HUES64 (cell line): Measurements from ENCODE around the gene ZNF385D.

Experiments
- H3K27ac ChIP-seq: 2 replicates; pipeline ENCODE4 v1.7.0; 2013; ENCODE audit warnings: low read depth, low read length, inconsistent platforms
- H3K27me3 ChIP-seq: 2 replicates; pipeline ENCODE4 v1.6.1; 2013; ENCODE audit warnings: mild to moderate bottlenecking, low read length; ENCODE audit not compliant: insufficient read depth
- H3K36me3 ChIP-seq: 2 replicates; pipeline ENCODE4 v1.6.1; 2013; ENCODE audit warnings: mild to moderate bottlenecking, low read length; ENCODE audit not compliant: insufficient read depth
- H3K4me1 ChIP-seq: 2 replicates; pipeline ENCODE4 v1.6.1; 2013; ENCODE audit warnings: mild to moderate bottlenecking, low read length, moderate library complexity; ENCODE audit not compliant: insufficient read depth
- H3K4me3 ChIP-seq: 2 replicates; pipeline ENCODE4 v1.5.1; 2013; ENCODE audit warnings: mild to moderate bottlenecking, low read length, moderate library complexity
- H3K9ac ChIP-seq: 2 replicates; pipeline ENCODE4 v1.6.1; 2013; ENCODE audit warnings: mild to moderate bottlenecking, low read depth, low read length
- H3K9me3 ChIP-seq: 2 replicates; pipeline ENCODE4 v1.6.1; 2013; ENCODE audit warnings: low read depth, low read length; ENCODE audit not compliant: insufficient read depth
- WGBS: fragments of 150-250, 120-280 bp; methylation state at CpG from one replicate; pipeline ENCODE4 v1.1.7; 2013; ENCODE audit warnings: missing lambda C conversion rate; 5-methylcytosine and 5-hydroxymethylcytosine counted together

The ZNF385D gene

GRCh38 chr3:21417991-21418390 lies 333.0 kb downstream of the ZNF385D start:
- 85% methylated on average over 1 of the region's 1 CpG for WGBS
- H3K9me3 ChIP-seq: no peaks in the 10 kb centered on the region
- no peak overlapping the region for H3K9ac ChIP-seq
- H3K27me3 ChIP-seq: no peaks in the 10 kb centered on the region
- no peak overlapping the region for H3K4me3 ChIP-seq
- no peaks in the 10 kb centered on the region for H3K36me3 ChIP-seq
- no peaks in the 10 kb centered on the region; the same call in 1 of the 2 replicates for H3K4me1 ChIP-seq
- H3K27ac ChIP-seq: no peak overlapping the region

- Histone ChIP-seq H3K27ac (no peak overlapping the region), H3K4me1 (no peaks in the 10 kb centered on the region), H3K27me3 (no peaks in the 10 kb centered on the region), H3K9ac (no peak overlapping the region), H3K9me3 (no peaks in the 10 kb centered on the region), H3K36me3 (no peaks in the 10 kb centered on the region), H3K4me3 (no peak overlapping the region)
- WGBS: 95% methylated on average over 4 of the region's 4 CpGs
Measured at GRCh38 chr3:21414506-21414905, 336.5 kb downstream of the ZNF385D start.

GRCh38 chr3:21411058-21411457 lies 340.0 kb downstream of the ZNF385D start:
- no peaks in the 10 kb centered on the region for H3K4me1 ChIP-seq
- no peaks in the 10 kb centered on the region for H3K36me3 ChIP-seq
- H3K9ac ChIP-seq: no peak overlapping the region
- H3K27ac ChIP-seq: no peak overlapping the region
- H3K27me3 ChIP-seq: no peaks in the 10 kb centered on the region
- H3K4me3 ChIP-seq: no peak overlapping the region
- no peaks in the 10 kb centered on the region for H3K9me3 ChIP-seq
- WGBS: 98% methylated on average over 1 of the region's 1 CpG

GRCh38 chr3:21409401-21409800 lies 341.6 kb downstream of the ZNF385D start:
- Histone ChIP-seq H3K4me1 (no peaks in the 10 kb centered on the region), H3K36me3 (no peaks in the 10 kb centered on the region), H3K4me3 (no peak overlapping the region), H3K9ac (no peak overlapping the region), H3K9me3 (no peaks in the 10 kb centered on the region), H3K27me3 (no peaks in the 10 kb centered on the region), H3K27ac (no peak overlapping the region)
- WGBS: 95% methylated on average over 2 of the region's 2 CpGs

- Histone ChIP-seq H3K9ac (no peak overlapping the region), H3K4me1 (no peaks in the 10 kb centered on the region), H3K9me3 (no peaks in the 10 kb centered on the region), H3K36me3 (no peaks in the 10 kb centered on the region), H3K27me3 (no peaks in the 10 kb centered on the region), H3K4me3 (no peak overlapping the region), H3K27ac (no peak overlapping the region)
- WGBS: 50% methylated on average over 1 of the region's 1 CpG
Measured at GRCh38 chr3:21407743-21408142, 343.3 kb downstream of the ZNF385D start.

GRCh38 chr3:21405671-21406667 lies 345.0 kb downstream of the ZNF385D start:
- WGBS: 94% methylated on average over 44 of the region's 47 CpGs
- Histone ChIP-seq H3K4me1 (no peaks in the 10 kb centered on the region), H3K9me3 (no peaks in the 10 kb centered on the region), H3K36me3 (no peaks in the 10 kb centered on the region), H3K4me3 (no peak overlapping the region), H3K27me3 (no peaks in the 10 kb centered on the region), H3K9ac (no peak overlapping the region), H3K27ac (no peak overlapping the region)

GRCh38 chr3:21398461-21398860 lies 352.5 kb downstream of the ZNF385D start:
- Histone ChIP-seq H3K9me3 (no peaks in the 10 kb centered on the region), H3K36me3 (no peaks in the 10 kb centered on the region), H3K27me3 (no peaks in the 10 kb centered on the region)

GRCh38 chr3:21393683-21394311 lies 357.2 kb downstream of the ZNF385D start:
- Histone ChIP-seq H3K36me3 (no peaks in the 10 kb centered on the region), H3K4me3 (no peak overlapping the region), H3K27ac (no peak overlapping the region), H3K9ac (no peak overlapping the region), H3K9me3 (no peaks in the 10 kb centered on the region), H3K4me1 (no peaks in the 10 kb centered on the region), H3K27me3 (no peaks in the 10 kb centered on the region)
- WGBS: 89% methylated on average over 3 of the region's 4 CpGs

More at GRCh38 chr3:21398461-21398860, 352.5 kb downstream of the ZNF385D start:
- whole genome bisulfite sequencing: 97% methylated on average over 4 of the region's 4 CpGs
- H3K4me3 ChIP-seq: no peak overlapping the region
- no peaks in the 10 kb centered on the region for H3K4me1 ChIP-seq
- no peak overlapping the region for H3K27ac ChIP-seq
- no peak overlapping the region for H3K9ac ChIP-seq

- no peaks in the 10 kb centered on the region for H3K9me3 ChIP-seq
- H3K4me1 ChIP-seq: no peaks in the 10 kb centered on the region
- H3K36me3 ChIP-seq: no peaks in the 10 kb centered on the region
- WGBS: 100% methylated on average over 1 of the region's 1 CpG
- no peak overlapping the region for H3K4me3 ChIP-seq
- H3K27ac ChIP-seq: no peak overlapping the region
- H3K27me3 ChIP-seq: no peaks in the 10 kb centered on the region
- no peak overlapping the region for H3K9ac ChIP-seq
Measured at GRCh38 chr3:21392526-21392925, 358.5 kb downstream of the ZNF385D start.

- Histone ChIP-seq H3K9me3 (no peaks in the 10 kb centered on the region), H3K9ac (no peak overlapping the region)
- 95% methylated on average over 1 of the region's 1 CpG for WGBS
Measured at GRCh38 chr3:21390856-21391255, 360.2 kb downstream of the ZNF385D start.

GRCh38 chr3:21390136-21390535 lies 360.9 kb downstream of the ZNF385D start:
- Histone ChIP-seq H3K36me3 (no peaks in the 10 kb centered on the region), H3K9ac (no peak overlapping the region), H3K27ac (no peak overlapping the region), H3K27me3 (no peaks in the 10 kb centered on the region), H3K4me3 (no peak overlapping the region), H3K9me3 (no peaks in the 10 kb centered on the region), H3K4me1 (no peaks in the 10 kb centered on the region; the same call in 1 of the 2 replicates)
- WGBS: 85% methylated on average over 3 of the region's 3 CpGs

More at GRCh38 chr3:21390856-21391255, 360.2 kb downstream of the ZNF385D start:
- Histone ChIP-seq H3K36me3 (no peaks in the 10 kb centered on the region), H3K4me1 (no peaks in the 10 kb centered on the region), H3K27ac (no peak overlapping the region), H3K4me3 (no peak overlapping the region), H3K27me3 (no peaks in the 10 kb centered on the region)
